Inferior parietal cortex (tissue), 1 donor: ENCODE data around the gene CMBL.
A peak's percentile ranks its signal among the peaks of the same experiment; 100 is the strongest.

Experiments used
- DNase-seq: peaks from one replicate; pipeline ENCODE4 v3.0.0-alpha.2; 2016; ENCODE audit errors: extremely low spot score

The CMBL gene

DNA sequence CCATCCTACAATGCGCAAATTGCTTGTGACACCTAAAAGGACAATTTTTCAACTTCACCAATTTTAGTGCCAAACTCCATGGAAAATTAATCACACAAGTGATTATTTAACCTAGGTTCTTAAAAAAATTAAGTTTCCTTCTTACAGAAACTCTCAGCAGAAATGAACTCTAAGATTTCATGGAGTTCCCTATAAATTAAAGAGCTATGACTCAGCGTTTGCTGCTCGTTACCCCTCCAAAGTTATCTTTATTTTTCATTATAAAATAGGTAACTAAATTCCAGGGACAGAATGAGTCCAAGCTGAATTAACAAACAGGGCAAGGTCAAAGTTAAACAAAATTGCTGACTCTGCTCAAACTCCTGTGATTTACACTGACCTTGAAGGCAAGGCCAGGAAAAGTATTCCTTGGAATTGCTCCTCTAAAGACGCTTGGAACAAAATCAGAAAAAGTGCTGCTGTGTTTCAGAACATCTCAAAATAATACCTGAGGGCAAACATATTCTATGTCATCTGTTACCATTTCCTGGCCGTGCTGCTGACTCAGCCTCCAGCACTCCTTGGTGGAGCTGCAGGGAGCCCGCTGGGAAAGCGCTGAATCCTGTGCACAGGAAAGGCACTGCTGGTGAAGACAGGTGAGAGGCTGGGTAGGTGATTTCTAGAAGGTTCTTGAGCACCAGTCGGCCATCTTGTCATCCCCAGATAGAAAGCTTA, 2.5 kb upstream of the CMBL start:
- no peak for DNase-seq

DNA sequence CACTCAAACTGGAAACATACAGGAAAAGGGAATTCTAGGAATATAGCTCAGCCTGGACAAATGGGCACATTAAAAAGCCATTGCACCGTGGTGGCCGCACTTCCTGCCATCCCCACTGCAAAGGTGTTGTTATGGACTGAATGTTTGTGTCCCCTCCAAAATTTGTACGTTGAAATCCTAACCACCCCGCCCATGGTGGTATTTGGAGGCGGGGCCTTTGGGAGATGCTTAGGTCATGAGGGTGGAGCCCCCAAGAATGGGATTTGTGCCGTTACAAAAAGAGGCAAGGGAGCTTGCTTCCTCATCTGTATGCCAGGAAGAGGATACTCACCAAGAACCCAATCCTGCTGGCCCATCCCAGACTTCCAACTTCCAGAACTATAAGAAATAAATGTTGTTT, 1.1 kb upstream of the CMBL start:
- DNase-seq: no peak

- no peak for DNase-seq
Observed at GRCh38 chr5:10306806-10307205, 896 bp downstream of the CMBL start.

DNA sequence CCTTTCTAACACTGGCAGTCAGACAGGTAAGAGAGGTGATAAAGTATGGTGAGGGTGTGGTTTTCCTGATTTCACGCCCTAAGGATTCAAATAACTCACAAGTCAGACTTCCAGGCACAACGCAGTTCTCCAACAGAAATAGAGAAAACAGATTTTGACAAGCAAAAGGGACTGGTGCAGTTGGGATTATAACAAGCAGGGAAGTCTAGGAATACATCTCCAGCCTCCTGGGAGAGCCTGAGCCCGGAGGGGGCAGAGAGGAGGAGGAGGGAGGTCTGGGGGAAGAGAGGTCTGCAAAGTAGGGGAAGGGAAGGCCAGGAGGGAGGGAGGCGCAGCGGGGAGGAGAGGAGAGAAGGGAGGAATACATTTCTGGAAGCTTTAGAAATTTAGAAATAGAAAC, 1.6 kb downstream of the CMBL start:
- no peak for DNase-seq

DNA sequence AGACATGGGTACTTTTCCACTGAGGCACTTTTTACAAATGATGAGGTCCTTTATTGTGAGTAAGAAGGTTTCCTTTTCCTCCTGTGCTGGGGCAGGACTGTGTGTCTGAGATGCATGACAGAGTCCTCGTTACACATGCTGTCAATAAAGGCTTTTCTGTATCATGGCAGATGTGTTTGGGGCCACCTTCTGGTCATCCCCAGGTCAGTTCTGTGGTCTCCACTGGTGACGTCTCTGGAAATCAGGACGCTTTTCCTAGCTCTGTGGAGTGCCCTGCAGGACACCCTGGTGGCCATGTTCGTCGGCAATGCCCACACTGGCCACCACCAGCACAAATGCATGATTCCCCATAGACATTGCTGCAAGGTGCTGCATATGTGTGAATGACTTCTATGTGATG, 2.8 kb downstream of the CMBL start:
- no peak for DNase-seq

DNA sequence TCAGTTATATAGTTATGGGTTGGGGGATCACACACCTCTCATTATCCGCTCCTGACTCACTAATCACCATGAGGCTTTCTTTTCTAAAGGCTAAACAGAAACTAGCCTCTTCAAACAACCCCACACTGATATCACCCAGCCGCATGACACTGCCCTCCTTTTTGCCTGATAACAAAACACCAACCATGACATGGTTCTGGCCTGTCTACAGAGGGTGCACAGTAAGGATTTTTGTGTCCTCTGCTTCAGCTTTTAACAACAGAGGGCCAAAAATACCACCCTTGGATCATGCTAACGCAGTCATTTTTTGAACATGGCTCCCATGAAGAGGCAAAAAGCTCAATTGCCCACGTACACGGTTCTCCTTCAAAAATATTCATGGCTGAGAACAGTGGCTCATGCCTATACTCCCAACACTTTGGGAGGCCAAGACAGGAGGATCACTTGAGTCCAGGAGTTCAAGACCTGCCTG, 4.0 kb downstream of the CMBL start:
- DNase-seq: no peak

DNA sequence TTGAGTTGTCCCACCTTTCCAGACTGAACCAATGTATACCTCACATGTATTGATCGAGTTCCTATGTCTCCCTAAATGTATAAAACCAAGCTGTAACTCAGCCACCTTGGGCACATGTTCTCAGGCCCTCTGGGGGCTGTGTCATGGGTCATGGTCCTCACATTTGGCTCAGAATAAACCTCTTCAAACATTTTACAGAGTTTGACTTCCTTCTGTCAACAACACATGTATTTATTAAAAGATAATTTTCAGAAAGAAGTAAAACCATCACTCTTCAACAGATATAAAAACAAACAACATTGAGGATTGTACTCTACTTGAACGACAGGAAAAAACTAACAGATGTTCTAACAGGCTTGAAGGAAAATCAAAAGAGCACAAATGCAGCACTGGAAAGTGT, 4.5 kb downstream of the CMBL start:
- no peak for DNase-seq

GRCh38 chr5:10301842-10302610, 5.7 kb downstream of the CMBL start:
- DNase-seq: no peak

- no peak for DNase-seq
Observed at GRCh38 chr5:10301266-10301665, 6.4 kb downstream of the CMBL start.

DNA sequence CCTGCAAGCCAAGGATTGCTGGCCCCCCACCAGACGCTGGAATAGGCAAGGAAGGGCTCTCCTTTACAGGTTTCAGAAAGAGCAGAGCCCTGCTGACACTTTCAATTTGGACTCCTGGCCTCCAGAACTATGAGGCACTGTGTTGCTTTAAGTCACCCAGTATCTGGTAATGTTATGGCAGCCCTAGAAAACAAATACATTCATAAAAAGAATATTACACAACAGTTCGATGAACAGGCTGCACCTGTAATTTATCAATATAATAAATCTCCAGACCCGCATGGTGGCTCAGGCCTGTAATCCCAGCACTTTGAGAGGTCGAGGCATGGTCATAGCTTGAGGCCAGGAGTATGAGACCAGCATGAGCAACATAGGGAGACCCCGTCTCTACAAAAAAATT, 7.5 kb downstream of the CMBL start:
- no peak for DNase-seq

DNA sequence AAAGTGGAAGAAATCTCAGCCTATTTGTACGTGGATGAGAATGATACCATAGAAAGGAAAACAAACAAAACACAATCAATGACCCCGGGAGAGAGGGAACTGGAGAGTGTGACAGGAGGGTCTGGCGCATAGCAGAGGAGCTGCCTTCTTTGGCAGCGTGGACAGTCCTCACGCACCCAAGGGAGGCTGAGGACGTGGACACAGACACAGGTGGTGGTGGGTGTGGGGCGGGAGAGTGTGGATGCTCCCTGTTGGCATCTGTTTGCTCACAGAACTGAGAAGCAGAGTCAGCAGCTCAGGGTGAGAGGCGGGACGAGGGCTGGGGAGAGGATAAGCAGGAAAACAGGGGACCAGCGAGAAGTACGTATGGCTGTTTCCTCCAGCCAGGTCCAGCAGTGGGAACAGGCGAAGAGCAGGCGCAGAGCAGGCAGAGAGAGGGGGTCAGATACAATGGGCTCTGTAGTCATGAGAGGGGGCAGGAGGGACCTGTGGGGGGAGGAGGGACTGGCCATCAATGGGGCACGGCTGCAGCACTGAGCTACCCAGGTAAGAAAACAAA, 10.0 kb downstream of the CMBL start:
- DNase-seq: no peak

DNA sequence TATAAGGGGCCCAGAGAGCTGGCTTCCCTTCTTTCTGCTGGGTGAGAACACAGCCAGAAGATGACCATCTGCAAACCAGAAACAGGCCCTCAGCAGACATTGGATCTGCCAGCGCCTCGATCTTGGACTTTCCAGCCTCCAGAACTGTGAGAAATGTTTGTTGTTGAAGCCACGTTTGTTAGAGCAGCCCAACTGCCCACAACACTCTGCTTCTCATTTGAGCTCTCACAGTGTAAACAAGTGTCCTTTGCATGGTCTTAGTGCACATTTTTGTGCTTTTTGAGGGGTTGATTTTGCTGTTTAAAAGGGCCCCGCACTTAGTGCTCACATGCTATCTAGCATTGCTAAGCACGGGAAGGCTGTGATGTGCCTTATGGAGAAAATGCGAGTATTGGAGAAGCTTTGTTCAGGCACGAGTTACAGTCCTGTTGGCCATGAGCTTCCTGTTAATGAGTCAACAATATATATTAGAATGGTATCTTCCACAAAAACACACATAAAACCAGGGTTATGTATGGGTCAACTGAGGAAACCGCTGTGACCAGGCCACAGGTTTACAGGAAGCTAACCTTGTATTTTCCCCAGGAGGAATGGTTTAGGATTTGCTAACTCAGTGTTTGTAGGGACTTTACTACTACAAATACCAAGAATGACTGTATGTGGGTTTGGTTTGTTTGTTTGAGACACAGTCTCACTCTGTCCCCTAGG, 11.9 kb downstream of the CMBL start:
- DNase-seq: no peak

DNA sequence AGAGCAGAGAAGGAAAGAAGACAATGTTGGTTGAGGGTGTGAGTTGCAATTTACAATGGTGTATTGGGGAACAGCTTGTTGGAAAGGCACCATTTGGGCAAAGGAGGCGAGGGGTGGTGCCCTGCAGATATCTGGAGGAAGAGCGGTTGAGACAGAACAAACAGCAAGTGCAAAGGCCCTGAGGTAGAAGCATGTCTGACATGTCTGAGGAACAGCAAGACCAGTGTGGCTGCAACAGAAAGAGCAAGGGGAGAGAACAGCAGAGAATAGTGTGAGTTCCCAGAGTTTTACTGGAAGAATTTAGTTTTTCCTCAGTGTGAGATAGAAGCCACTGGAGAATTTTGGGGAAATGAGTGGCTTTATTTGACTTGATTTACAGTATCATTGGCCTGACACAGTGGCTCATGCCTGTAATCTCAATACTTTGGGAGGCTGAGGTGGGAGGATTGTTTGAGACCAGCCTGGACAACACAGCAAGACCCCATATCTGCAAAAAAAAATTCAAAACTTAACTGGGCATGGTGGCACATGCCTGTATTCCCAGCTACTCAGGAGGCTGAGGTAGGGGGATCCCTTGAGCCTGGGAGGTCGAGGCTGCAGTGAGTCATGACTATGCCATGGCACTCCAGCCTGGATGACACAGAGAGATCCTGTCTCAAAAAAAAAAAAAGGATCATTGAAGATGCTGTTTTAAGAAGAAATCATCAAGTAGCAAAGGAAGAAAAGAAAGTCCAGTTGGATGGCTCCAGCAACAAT, 13.6 kb downstream of the CMBL start:
- DNase-seq: no peak

DNA sequence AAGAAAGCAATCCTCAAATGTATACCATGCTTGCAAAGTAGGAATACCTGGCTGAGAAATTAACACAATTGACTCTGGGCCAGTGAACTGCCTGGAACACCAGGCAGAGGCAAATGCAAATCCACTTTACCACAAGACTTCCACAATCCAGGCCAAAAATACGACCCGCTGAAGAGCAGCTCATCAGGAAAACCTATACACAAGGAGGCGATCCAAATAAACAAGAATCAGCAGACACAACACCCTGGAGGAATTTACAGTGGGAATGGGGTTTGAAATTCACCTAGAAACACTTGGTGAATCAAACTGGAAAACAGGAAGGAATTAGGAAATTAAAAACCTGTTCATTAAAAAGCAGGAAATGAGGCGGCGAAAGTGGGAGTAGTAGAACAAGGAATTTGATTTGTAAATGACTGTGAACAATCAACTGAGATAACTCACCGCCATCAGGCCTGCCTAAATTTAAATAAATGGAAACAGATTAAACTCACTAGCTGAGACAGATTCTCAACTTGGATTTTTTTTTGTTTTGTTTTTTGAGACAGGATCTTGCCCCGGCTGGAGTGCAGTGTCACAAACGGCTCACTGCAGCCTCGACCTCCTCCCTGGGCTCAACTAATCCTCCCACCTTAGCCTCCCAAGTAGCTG, 15.9 kb downstream of the CMBL start:
- DNase-seq: no peak

- no peak for DNase-seq
Observed at GRCh38 chr5:10290438-10290837, 17.3 kb downstream of the CMBL start.

DNA sequence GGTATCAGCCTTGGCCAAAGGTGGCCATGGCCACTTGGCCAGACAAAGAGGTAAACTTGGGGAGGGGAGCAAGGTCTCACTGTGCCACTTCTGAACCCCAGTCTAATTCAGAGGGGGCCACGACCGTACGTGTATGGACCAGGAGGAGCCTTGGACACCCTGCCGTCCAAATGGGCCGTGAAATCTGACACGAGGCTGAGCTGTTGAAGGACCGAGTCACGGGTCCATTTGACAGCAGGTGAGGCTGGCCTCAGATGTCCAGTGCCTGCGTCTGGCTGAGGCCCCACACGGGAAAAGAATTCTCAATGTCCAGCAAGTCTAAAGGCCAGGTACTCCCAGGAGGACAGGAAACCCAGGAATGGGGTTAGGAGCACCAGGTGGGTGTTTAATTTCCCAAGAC, 17.7 kb downstream of the CMBL start:
- DNase-seq: no peak

DNA sequence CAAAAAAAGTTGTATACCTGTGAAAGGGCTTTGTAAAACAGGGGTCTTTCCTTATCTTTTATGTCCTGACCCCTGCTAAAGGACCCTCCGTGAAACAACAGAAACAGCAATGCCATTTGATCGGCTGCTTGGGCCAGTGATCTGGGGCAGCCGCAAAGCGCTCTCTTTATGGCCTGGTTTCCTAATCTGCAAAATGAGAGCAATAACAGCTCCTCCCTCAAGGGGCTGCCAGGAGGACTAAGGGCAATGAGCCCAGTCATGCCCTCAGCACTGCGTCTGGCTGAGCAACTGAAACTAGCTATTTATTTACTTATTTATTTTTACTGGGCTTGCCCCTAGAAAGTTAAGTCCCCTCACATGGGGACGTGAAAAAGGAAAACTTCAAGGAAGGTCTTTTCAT, 18.3 kb downstream of the CMBL start:
- DNase-seq: no peak

- no peak for DNase-seq
Observed at GRCh38 chr5:10288592-10289219, 19.0 kb downstream of the CMBL start.

- peak; percentile 45 for DNase-seq
Observed at GRCh38 chr5:10286862-10287227, 20.9 kb downstream of the CMBL start.

- DNase-seq: no peak
Observed at GRCh38 chr5:10286162-10286861, 21.4 kb downstream of the CMBL start.
